Common myeloid progenitor, CD34-positive (primary cell): ENCODE measurements around the gene CUX1.
A peak's percentile ranks its signal among the peaks of the same experiment; 100 is the strongest.

Experiments
- CTCF ChIA-PET: fragments of 350-600 bp; sonication (Branson Sonifier 250); formaldehyde crosslinking; loops from one replicate; lab custom pipeline; 2021; ENCODE audit warnings: antibody characterized with exemption; lab: Charles Lee
- POLR2A ChIA-PET: fragments of 350-600 bp; sonication (Branson Sonifier 250); formaldehyde crosslinking; loops from one replicate; lab custom pipeline; 2021; ENCODE audit warnings: antibody characterized with exemption; lab: Charles Lee
- DNase-seq, 3 donors: peaks; one replicate each; pipeline versions ENCODE4 v3.0.0 to v3.0.0-alpha.2; 2013
- H3K27ac ChIP-seq, 2 experiments: 1 replicate in 1 of 2; 2 replicates in 1 of 2; pipeline ENCODE4 v1.7.0; 2013; ENCODE audit warnings: inconsistent platforms in 2 of 2, low read length in 2 of 2, mild to moderate bottlenecking in 2 of 2, low read depth in 1 of 2, moderate library complexity in 1 of 2; ENCODE audit not compliant: severe bottlenecking in 2 of 2, insufficient read depth in 1 of 2, poor library complexity in 1 of 2
- H3K27me3 ChIP-seq, 5 experiments: replicated peaks in 2 of 5; 1 replicate in 3 of 5; 2 replicates in 2 of 5; pipeline versions ENCODE4 v1.6.1 to v1.7.0; 2013; ENCODE audit warnings: low read length in 4 of 5, mild to moderate bottlenecking in 2 of 5, moderate library complexity in 2 of 5, inconsistent platforms in 1 of 5; ENCODE audit not compliant: insufficient read depth in 5 of 5, control insufficient read depth in 4 of 5
- H3K36me3 ChIP-seq, 4 experiments: 1 replicate in 2 of 4; 2 replicates in 2 of 4; pipeline versions ENCODE4 v1.6.1 to v1.7.0; 2013; ENCODE audit warnings: low read length in 3 of 4, control low read depth in 1 of 4, mild to moderate bottlenecking in 1 of 4; ENCODE audit not compliant: control insufficient read depth in 4 of 4, insufficient read depth in 4 of 4
- H3K4me1 ChIP-seq, 4 experiments: 1 replicate in 3 of 4; 2 replicates in 1 of 4; pipeline versions ENCODE4 v1.6.1 to v1.7.1; 2013; ENCODE audit warnings: low read length in 3 of 4, mild to moderate bottlenecking in 3 of 4, control low read depth in 1 of 4, inconsistent platforms in 1 of 4, moderate library complexity in 1 of 4; ENCODE audit not compliant: control insufficient read depth in 4 of 4, insufficient read depth in 4 of 4; ENCODE audit errors: control extremely low read depth in 1 of 4
- H3K4me3 ChIP-seq, 7 experiments: 1 replicate in 4 of 7; 2 replicates in 3 of 7; pipeline versions ENCODE4 v1.5.1 to v1.7.0; 2013; ENCODE audit warnings: mild to moderate bottlenecking in 7 of 7, low read length in 6 of 7, moderate library complexity in 6 of 7, inconsistent platforms in 2 of 7, low read depth in 2 of 7, control low read depth in 1 of 7; ENCODE audit not compliant: insufficient read depth in 4 of 7, control insufficient read depth in 1 of 7; ENCODE audit errors: extremely low read depth in 1 of 7
- H3K9me3 ChIP-seq, 5 experiments: 1 replicate in 4 of 5; 2 replicates in 1 of 5; pipeline versions ENCODE4 v1.6.1 to v1.7.1; 2013; ENCODE audit warnings: low read length in 4 of 5, mild to moderate bottlenecking in 2 of 5, inconsistent platforms in 1 of 5, low read depth in 1 of 5, moderate library complexity in 1 of 5; ENCODE audit not compliant: control insufficient read depth in 4 of 5, insufficient read depth in 2 of 5; ENCODE audit errors: control extremely low read depth in 1 of 5
- WGBS: methylation state at CpG from one replicate; pipeline ENCODE4 v1.1.5; 2013; ENCODE audit not compliant: insufficient coverage; 5-methylcytosine and 5-hydroxymethylcytosine counted together

CUX1 gene

DNA sequence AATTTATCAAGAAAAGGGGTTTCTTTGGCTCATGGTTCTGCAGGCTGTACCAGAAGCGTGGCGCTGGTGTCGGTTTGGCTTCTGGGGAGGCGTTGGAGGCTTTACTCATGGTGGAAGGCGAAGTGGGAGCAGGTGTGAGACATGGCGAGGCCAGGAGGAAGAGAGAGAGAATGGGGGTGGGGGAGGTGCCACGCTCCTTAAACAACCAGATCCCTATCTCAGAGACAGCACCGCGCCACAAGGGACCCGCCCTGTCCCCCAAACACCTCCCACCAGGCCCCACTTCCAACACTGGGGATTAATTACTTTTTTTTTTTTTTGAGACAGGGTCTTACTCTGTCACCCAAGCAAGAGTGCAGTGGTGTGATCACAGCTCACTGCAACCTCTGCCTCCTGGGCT is 451.2 kb downstream of the CUX1 start:
- 91% methylated on average over 4 of the region's 10 CpGs for WGBS
- no peaks in the 10 kb centered on the region for H3K36me3 ChIP-seq
- DNase-seq, result no peak
- no peaks in the 10 kb centered on the region for H3K27me3 ChIP-seq
- peaks cover 0 to 3% (median 1%) of the 10 kb centered on the region in 4 experiments for H3K4me1 ChIP-seq
- H3K27ac ChIP-seq, result no peak overlapping the region
- H3K9me3 ChIP-seq, result no peaks in the 10 kb centered on the region
- POLR2A ChIA-PET, result interaction anchor here (0.6 kb wide), 1 partner anchor 1805 kb away, joined by 4 read pairs; no protein-coding TSS in a partner anchor
- H3K4me3 ChIP-seq, result no peak overlapping the region
- CTCF ChIA-PET, result interaction anchor here (1.4 to 7.9 kb wide), 2 partner anchors 49 to 724 kb away, joined by 3 to 61 read pairs; no protein-coding TSS in a partner anchor

DNA sequence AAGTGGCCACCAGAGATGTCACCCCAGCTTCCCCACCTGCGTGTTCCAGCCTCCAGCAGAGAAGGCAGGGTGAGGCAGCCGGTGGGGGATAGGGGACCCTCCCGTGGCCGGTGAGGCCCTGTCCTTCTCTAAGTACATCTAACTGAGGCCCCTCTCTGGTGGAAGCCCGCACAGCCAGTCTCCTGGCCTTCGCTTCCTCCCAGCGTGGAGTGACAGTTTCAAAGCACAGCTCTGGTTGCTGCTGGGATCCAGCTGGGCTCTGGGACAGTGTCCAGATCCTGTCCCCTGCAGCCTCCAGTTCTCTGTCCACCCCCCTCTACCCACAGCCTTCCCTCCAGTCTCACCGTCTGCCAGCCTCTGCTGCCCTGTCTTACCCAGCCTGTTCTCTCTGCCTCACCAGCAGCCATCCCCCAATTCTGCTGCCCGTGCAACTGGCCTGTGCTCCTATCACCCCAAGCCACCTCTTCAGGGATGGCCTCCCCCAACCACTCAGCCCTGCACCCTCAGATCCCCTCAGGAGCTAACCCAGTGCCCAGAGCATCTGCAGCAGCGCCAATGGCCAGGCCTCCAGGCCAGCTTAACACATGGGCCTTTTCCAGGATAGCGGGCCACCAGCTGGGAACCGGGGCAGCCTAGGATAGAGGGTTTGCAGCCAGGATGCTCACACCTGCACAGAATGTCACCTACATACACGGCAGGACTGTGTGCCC is 452.9 kb downstream of the CUX1 start:
- H3K4me3 ChIP-seq, result no peak overlapping the region
- DNase-seq, result no peak
- peaks cover 0 to 5% (median 0%) of the 10 kb centered on the region in 4 experiments for H3K36me3 ChIP-seq
- peaks cover 0 to 2% (median 0%) of the 10 kb centered on the region in 4 experiments for H3K4me1 ChIP-seq
- CTCF ChIA-PET, result interaction anchor here (0.9 to 16.4 kb wide), 11 partner anchors 8 to 726 kb away, joined by 3 to 246 read pairs (median 5); partner anchors contain the start of gene PRKRIP1
- 95% methylated on average over 9 of the region's 13 CpGs for WGBS
- POLR2A ChIA-PET, result no interaction called here
- no peaks in the 10 kb centered on the region for H3K27me3 ChIP-seq
- no peak overlapping the region for H3K27ac ChIP-seq
- no peaks in the 10 kb centered on the region for H3K9me3 ChIP-seq

DNA sequence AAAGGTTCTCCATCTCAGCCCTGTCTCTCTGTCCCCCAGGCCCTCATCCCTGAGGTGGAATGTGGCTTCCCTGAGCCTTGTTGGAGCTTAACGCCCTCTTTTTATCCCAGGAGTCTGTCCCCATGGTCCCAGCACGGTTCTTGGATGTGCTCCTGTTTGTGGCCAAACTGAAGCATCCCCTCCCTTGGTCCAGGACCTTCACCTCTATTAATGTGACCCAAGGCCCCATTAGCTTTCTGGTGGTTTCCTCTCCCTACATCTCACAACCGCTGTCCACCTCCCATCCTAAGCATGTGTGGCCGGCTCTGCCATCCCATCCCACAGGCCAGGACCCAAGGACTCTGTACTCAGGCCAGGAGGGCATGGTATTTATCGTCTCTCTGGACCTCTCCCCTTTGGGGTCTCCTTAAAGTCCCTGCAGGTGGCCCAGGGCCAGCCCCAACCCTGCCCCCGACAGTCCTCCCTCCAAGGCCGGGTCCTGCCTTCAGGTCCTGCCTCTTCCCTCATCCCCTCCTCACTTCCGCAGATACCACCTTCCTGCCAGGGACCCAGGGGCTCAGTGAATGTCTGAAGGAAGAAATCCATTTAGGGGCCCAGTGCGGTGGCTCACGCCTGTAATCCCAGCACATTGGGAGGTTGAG is 453.9 kb downstream of the CUX1 start:
- 95% methylated on average over 8 of the region's 10 CpGs for WGBS
- CTCF ChIA-PET, result interaction anchor here (0.9 to 16.4 kb wide), 15 partner anchors 8 to 735 kb away, joined by 3 to 246 read pairs (median 4); partner anchors contain the start of gene PRKRIP1
- Histone ChIP-seq H3K9me3 (no peaks in the 10 kb centered on the region), H3K27ac (no peak overlapping the region), H3K4me1 (peaks cover 0 to 2% (median 0%) of the 10 kb centered on the region in 4 experiments), H3K27me3 (no peaks in the 10 kb centered on the region), H3K36me3 (peaks cover 0 to 7% (median 0%) of the 10 kb centered on the region in 4 experiments), H3K4me3 (no peak overlapping the region)
- POLR2A ChIA-PET, result no interaction called here
- no peak for DNase-seq

DNA sequence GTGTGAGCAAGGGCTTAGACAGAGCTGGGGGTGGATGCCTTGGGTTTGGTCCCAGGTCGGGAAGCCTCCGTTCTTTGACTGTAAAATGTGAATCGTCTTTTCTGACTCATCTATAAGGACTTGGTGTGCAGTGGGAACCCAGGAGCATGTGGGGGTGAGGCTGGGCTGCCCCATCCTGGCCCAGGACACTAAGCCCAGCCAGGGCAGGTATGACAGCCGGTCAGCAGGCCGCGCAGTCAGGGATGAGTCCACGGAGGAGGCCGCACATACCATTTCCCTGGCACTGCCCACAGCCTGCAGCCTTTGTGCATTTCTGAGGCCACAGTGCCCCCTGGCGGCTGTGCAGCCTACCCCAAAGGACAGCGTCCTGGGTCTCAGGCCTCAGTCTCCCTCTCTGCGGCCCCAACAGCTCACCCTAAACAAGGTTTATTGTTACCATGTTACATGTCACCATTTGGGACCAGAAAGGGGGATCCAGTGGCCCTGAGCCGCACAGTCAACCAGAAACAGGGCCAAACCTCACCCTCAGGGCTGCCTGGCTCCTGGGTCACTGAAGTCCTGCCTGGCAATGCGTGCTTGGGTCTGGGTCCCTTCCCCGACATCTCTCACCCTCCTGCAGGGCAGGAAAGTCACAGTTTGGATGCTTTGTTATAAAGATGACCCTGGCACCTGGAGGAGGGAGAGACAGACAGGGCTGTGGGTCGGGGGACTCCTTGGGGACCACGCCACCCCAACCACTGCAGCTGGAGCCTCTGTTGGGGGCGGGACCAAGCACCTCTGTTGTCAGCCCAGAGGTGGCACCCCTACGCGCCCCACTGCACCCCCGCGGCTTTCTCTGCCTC is 454.9 kb downstream of the CUX1 start:
- Histone ChIP-seq H3K27me3 (no peaks in the 10 kb centered on the region), H3K4me1 (peaks cover 0 to 2% (median 0%) of the 10 kb centered on the region in 4 experiments), H3K27ac (no peak overlapping the region), H3K36me3 (peaks cover 0 to 7% (median 0%) of the 10 kb centered on the region in 4 experiments), H3K9me3 (no peaks in the 10 kb centered on the region), H3K4me3 (no peak overlapping the region)
- peak; percentile 46 to 63 (median 54) for DNase-seq
- POLR2A ChIA-PET, result no interaction called here
- 71% methylated on average over 12 of the region's 21 CpGs for WGBS
- CTCF ChIA-PET, result interaction anchor here (0.6 to 16.4 kb wide), 11 partner anchors 9 to 811 kb away, joined by 3 to 246 read pairs (median 6); partner anchors contain the start of gene PRKRIP1

DNA sequence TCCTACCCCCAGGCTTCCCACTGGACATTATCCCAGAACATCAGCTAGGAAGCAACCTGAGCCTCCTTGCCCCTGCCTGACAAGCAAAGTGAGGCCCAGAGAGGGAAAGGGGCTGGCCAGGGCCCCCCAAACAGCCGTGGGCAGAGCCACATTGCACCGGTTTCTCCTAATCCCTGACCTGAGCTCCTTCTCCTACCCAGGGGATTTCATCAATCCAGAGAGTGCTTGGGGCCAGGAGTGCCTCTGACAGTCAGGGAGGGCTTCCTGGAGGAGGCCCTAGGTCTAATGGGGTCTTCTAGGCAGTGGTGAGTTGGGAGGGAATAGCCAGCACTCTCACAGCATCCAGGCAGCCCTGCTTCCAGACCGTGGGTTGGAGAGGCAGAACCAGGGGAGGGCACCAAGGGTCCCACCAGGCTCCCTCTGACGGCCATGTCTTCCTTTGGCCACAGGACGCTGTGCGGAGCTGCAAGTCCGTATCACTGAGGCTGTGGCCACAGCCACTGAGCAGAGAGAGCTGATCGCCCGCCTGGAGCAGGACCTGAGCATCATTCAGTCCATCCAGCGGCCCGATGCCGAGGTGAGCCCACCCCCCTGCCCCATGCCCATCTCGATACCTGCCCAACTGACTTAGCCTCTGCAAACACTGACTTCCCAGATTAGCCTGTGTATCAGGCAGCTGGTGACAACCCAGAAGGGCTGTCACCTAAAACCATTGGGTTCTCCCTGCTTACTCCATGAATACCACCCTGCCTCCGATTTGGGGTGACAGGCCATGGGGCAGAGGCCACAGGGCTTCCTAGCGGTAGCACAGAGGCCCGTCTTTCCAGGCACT is 455.7 kb downstream of the CUX1 start:
- Histone ChIP-seq H3K4me1 (peaks cover 0 to 2% (median 0%) of the 10 kb centered on the region in 4 experiments), H3K27me3 (no peaks in the 10 kb centered on the region), H3K36me3 (peaks cover 0 to 7% (median 0%) of the 10 kb centered on the region in 4 experiments), H3K4me3 (no peak overlapping the region), H3K27ac (no peak overlapping the region), H3K9me3 (no peaks in the 10 kb centered on the region)
- CTCF ChIA-PET, result interaction anchor here (0.6 to 16.4 kb wide), 9 partner anchors 8 to 812 kb away, joined by 3 to 246 read pairs (median 4); partner anchors contain the start of gene PRKRIP1
- WGBS, result 97% methylated on average over 15 of the region's 16 CpGs
- POLR2A ChIA-PET, result interaction anchor here (0.5 kb wide), 1 partner anchor 123 kb away, joined by 3 read pairs; the partner anchor contains the start of gene PRKRIP1
- DNase-seq, result no peak
